HG03520 (cell line): Measurements from ENCODE around the gene SRC.

Source experiments
- ATAC-seq: cut with Tn5 transposase; IDR thresholded peaks from one replicate; pipeline ENCODE4 v1.9.1; 2021; ENCODE audit warnings: mild to moderate bottlenecking, moderate library complexity; ENCODE audit not compliant: unreplicated experiment

SRC gene

GRCh38 chr20:37314617-37315016, 31.3 kb upstream of the SRC start:
- ATAC-seq: no peak

- ATAC-seq: no peak
Measured at GRCh38 chr20:37315021-37315451, 30.9 kb upstream of the SRC start.

- peak; percentile 35 for ATAC-seq
Measured at GRCh38 chr20:37315452-37316110, 30.4 kb upstream of the SRC start.

GRCh38 chr20:37316116-37316774, 29.7 kb upstream of the SRC start:
- ATAC-seq: peak; percentile 73

- no peak for ATAC-seq
Measured at GRCh38 chr20:37316775-37317170, 29.2 kb upstream of the SRC start.

GRCh38 chr20:37317316-37317715, 28.6 kb upstream of the SRC start:
- ATAC-seq: no peak

- no peak for ATAC-seq
Measured at GRCh38 chr20:37317994-37318640, 27.8 kb upstream of the SRC start.

- no peak for ATAC-seq
Measured at GRCh38 chr20:37319151-37319671, 26.7 kb upstream of the SRC start.

GRCh38 chr20:37323985-37324384, 22.0 kb upstream of the SRC start:
- ATAC-seq: no peak

- ATAC-seq: no peak
Measured at GRCh38 chr20:37325206-37325605, 20.7 kb upstream of the SRC start.

- ATAC-seq: no peak
Measured at GRCh38 chr20:37326666-37327065, 19.3 kb upstream of the SRC start.

- ATAC-seq: no peak
Measured at GRCh38 chr20:37327748-37328147, 18.2 kb upstream of the SRC start.

- no peak for ATAC-seq
Measured at GRCh38 chr20:37328149-37328945, 17.6 kb upstream of the SRC start.

GRCh38 chr20:37329481-37330165, 16.3 kb upstream of the SRC start:
- ATAC-seq: no peak

- no peak for ATAC-seq
Measured at GRCh38 chr20:37330316-37330715, 15.6 kb upstream of the SRC start.

GRCh38 chr20:37331060-37331857, 14.7 kb upstream of the SRC start:
- ATAC-seq: no peak

- no peak for ATAC-seq
Measured at GRCh38 chr20:37333130-37333847, 12.7 kb upstream of the SRC start.

- ATAC-seq: no peak
Measured at GRCh38 chr20:37333848-37334318, 12.1 kb upstream of the SRC start.

GRCh38 chr20:37334450-37334849, 11.5 kb upstream of the SRC start:
- ATAC-seq: no peak
